ENCODE data around the gene TAS1R3. TPM values are rescaled to one million over a fixed set of nuclear protein-coding genes. Genes with fewer than 3 reads are reported as not detected.

The TAS1R3 gene
- total RNA-seq, 1 experiment from 2014 or later, result 0.07 TPM

DNA sequence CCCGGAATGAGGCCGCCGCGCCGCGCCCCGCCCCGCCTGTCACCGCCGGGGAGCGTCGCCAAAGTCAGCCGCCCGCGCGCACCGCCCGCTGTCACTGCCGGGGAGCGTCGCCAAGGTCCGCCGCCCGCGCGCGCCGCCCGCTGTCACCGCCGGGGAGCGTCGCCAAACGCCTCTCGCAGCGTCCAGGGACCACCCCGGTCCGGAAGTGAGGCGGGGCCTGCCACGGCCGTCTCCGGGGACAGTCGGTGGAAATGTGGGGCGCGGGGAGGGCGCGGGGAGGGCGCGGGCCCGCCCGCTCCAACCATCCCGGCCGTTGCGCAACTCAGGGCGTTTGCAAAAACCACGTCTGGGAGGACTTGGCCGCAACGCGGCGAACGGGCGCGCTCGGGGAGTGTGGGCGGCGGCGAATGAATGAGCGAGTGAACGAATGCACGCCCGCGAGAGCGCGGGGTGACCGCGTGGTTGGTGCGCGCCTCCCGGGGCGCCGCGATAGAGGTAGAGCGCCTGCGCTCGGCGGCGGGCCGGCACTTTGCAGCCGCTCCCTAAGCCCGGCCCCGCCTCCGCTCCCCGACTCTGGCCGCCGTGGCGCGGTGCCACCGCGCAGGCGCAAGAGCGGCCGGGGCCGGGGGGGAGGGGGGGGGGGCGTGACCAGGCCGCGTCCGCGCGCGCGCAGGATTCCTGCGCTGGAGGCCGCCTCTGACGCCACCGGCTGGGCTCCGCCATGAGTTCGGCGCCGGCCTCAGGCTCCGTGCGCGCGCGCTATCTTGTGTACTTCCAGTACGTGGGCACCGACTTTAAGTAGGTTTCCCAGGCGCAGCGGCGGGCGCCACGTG, 22.9 kb upstream of the TAS1R3 start, which contains the start of the genes ACAP3 and PUSL1:
Gene ACAP3, minus strand, starts transcription at position 8 of the 833 bp plus-strand sequence. CDS start 115 bp downstream, outside the sequence.
Gene PUSL1, plus strand, starts transcription at position 675 of the 833 bp plus-strand sequence. Its CDS starts 47 bp downstream, at position 722.
- CTCF ChIA-PET, result no interaction called here
- Histone ChIP-seq H3K4me1 (ENCODE audit: control insufficient read depth in 1 of 2, insufficient read depth in 2 of 2, low read length in 2 of 2) (peaks cover 36 to 55% of the 10 kb centered on the region in 2 experiments), H3K9me2 (ENCODE audit: insufficient read depth) (no peaks in the 10 kb centered on the region), H4K20me1 (ENCODE audit: insufficient read depth) (peaks cover 3% of the 10 kb centered on the region; the same call in 1 of the 2 replicates), H3K27ac (ENCODE audit: low read depth, low read length) (peak within 1 kb of the TSS; percentile 99), H3K79me2 (ENCODE audit: insufficient read depth, low read length) (peaks cover 51% of the 10 kb centered on the region), H3K4me3 (replicated peaks in 1 of 2; ENCODE audit: low read depth in 1 of 2, low read length in 2 of 2) (peak within 1 kb of the TSS; percentile 60 to 86), H3K4me2 (ENCODE audit: low read length) (peak within 1 kb of the TSS; percentile 99), H3K9me3 (ENCODE audit: control insufficient read depth in 1 of 2, insufficient read depth in 1 of 2, low read depth in 1 of 2, low read length in 2 of 2) (no peaks in the 10 kb centered on the region), H3K9ac (ENCODE audit: low read length) (peak within 1 kb of the TSS; percentile 94), H3K27me3 (ENCODE audit: insufficient read depth, low read length) (no peaks in the 10 kb centered on the region), H3K36me3 (ENCODE audit: control insufficient read depth in 1 of 2, insufficient read depth in 2 of 2, low read length in 2 of 2) (peaks cover 5 to 21% of the 10 kb centered on the region in 2 experiments; a peak in 3 of 4 replicates), H2AFZ (ENCODE audit: low read depth, low read length, poor library complexity, severe bottlenecking) (no peak within 1 kb of the TSS)
- DNase-seq (ENCODE audit: low read depth, low spot score) (peak; percentile 83), ATAC-seq (peak; percentile 53)
- BruUV-seq (replicated peaks), result no TSS peak
- peak; percentile 66 for TF ChIP-seq POLR2AphosphoS5 (IDR thresholded peaks at IDR 0.05; ENCODE audit: low read depth, low read length)
- peak; percentile 49 for TF ChIP-seq TCF7L2 (IDR thresholded peaks at IDR 0.05; ENCODE audit: borderline replicate concordance, extremely low read depth, insufficient read depth, insufficient read length)
- TF ChIP-seq ELF1 (IDR thresholded peaks at IDR 0.05; ENCODE audit: borderline replicate concordance, low read depth), result no peak
- peak; percentile 62 for TF ChIP-seq YY1 (IDR thresholded peaks at IDR 0.05; ENCODE audit: extremely low read depth, insufficient replicate concordance, low read depth, low read length)
- RAD21 ChIA-PET (ENCODE audit: low non-redundant PET in 1 of 2, low total read pairs in 2 of 2, uncharacterized antibody in 2 of 2, unreplicated experiment in 2 of 2), result no interaction called here
- POLR2A ChIA-PET, result no interaction called here
- intact Hi-C loops (cut with micrococcal nuclease), result loop anchor here (5.0 kb wide), 1 partner anchor 39 kb away; the partner anchor contains the start of gene DVL1

DNA sequence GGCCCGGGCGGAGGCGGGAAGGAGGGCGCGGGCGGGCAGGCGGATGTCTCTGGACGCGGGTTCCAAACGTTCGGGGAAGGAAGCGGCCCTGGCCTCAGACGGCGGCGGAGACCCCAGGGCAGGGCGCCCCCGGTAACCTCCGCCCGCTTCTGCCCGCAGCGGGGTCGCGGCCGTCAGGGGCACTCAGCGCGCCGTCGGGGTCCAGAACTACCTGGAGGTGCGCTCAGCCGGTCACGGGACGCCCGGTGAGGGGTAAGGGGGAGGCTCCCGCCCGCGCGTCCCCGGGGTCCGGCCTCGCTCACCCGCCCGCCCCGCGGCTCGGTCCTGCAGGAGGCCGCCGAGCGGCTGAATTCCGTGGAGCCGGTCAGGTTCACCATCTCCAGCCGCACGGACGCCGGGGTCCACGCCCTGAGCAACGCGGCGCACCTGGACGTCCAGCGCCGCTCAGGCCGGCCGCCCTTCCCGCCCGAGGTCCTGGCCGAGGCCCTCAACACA, 22.3 kb upstream of the TAS1R3 start:
- no TSS peak for BruUV-seq (replicated peaks)
- Histone ChIP-seq H3K27ac (ENCODE audit: low read depth, low read length) (peak overlapping the region; percentile 99), H3K9me3 (ENCODE audit: control insufficient read depth in 1 of 2, insufficient read depth in 1 of 2, low read depth in 1 of 2, low read length in 2 of 2) (no peaks in the 10 kb centered on the region), H4K20me1 (ENCODE audit: insufficient read depth) (peaks cover 3% of the 10 kb centered on the region; the same call in 1 of the 2 replicates), H3K9me2 (ENCODE audit: insufficient read depth) (no peaks in the 10 kb centered on the region), H2AFZ (ENCODE audit: low read depth, low read length, poor library complexity, severe bottlenecking) (no peak overlapping the region), H3K4me3 (replicated peaks in 1 of 2; ENCODE audit: low read depth in 1 of 2, low read length in 2 of 2) (peak overlapping the region; percentile 60 to 86), H3K4me2 (ENCODE audit: low read length) (peak overlapping the region; percentile 98), H3K9ac (ENCODE audit: low read length) (peak overlapping the region; percentile 94), H3K27me3 (ENCODE audit: insufficient read depth, low read length) (no peaks in the 10 kb centered on the region), H3K4me1 (ENCODE audit: control insufficient read depth in 1 of 2, insufficient read depth in 2 of 2, low read length in 2 of 2) (peaks cover 36 to 49% of the 10 kb centered on the region in 2 experiments), H3K36me3 (ENCODE audit: control insufficient read depth in 1 of 2, insufficient read depth in 2 of 2, low read length in 2 of 2) (peaks cover 11 to 27% of the 10 kb centered on the region in 2 experiments), H3K79me2 (ENCODE audit: insufficient read depth, low read length) (peaks cover 57% of the 10 kb centered on the region)
- no peak for ATAC-seq
- intact Hi-C loops (cut with micrococcal nuclease), result loop anchor here (5.0 kb wide), 1 partner anchor 38 kb away; the partner anchor contains the start of gene DVL1
- ChIA-PET RAD21 (ENCODE audit: low non-redundant PET in 1 of 2, low total read pairs in 2 of 2, uncharacterized antibody in 2 of 2, unreplicated experiment in 2 of 2) (no interaction called here), POLR2A (no interaction called here), CTCF (interaction anchor here (1.1 kb wide), 1 partner anchor 9 kb away, joined by 3 read pairs; no protein-coding TSS in a partner anchor)
- no peak for DNase-seq (ENCODE audit: low read depth, low spot score)
- TF ChIP-seq ZFX (IDR thresholded peaks at IDR 0.05) (peak; percentile 62; the same call in 1 of the 2 replicates), EZH2 (IDR thresholded peaks at IDR 0.05) (no peak)

Data from HCT116 (cell line).